ENCODE measurements around the gene KIF3A. TPM values are rescaled to one million over a fixed set of nuclear protein-coding genes. Genes with fewer than 3 reads are reported as not detected.

The KIF3A gene
- polyA plus RNA-seq, 1 of the 3 experiments (the other 2 are of a cell fraction), result 5.1 TPM

DNA sequence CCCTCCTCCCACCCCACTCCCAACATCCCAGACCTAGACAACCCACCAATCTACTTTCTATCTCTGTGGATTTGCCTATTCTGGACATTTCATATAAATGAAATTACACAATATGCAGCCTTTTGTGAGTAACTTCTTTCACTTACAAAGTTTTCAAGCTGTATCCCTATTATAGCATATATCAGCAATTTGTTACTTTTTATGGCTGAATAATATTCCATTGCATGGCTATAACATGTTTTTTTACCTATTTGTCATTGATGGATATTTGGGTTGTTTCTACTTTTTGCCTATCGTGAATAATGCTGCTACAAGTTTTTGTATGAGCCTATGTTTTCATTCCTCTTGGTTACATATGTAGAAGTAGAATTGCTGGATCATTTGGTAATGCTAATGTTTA, 1.9 kb upstream of the KIF3A start:
- H3K27me3 ChIP-seq (ENCODE audit: insufficient read depth), result no peaks in the 10 kb centered on the region
- no peaks in the 10 kb centered on the region for H3K9me2 ChIP-seq
- no peak overlapping the region for H3K4me2 ChIP-seq
- no peaks in the 10 kb centered on the region for H3K9me3 ChIP-seq
- TF ChIP-seq NFIC (IDR thresholded peaks at IDR 0.05; ENCODE audit: borderline replicate concordance) (no peak), RAD21 (IDR thresholded peaks at IDR 0.05; ENCODE audit: low read length) (no peak)
- ChIA-PET CTCF (interaction anchor here (1.2 to 1.8 kb wide), 2 partner anchors 15 to 74 kb away, joined by 3 to 7 read pairs; partner anchors contain the start of gene SOWAHA), POLR2A (no interaction called here)
- H2AFZ ChIP-seq (ENCODE audit: low read depth), result no peak overlapping the region
- no peak overlapping the region for H3K9ac ChIP-seq
- H4K20me1 ChIP-seq (ENCODE audit: insufficient read depth), result peaks cover 5% of the 10 kb centered on the region
- no peak overlapping the region for H3K27ac ChIP-seq (ENCODE audit: low read depth in 2 of 2, low read length in 1 of 2)
- H3F3A ChIP-seq (replicated peaks; ENCODE audit: insufficient read depth), result no peaks in the 10 kb centered on the region
- H3K36me3 ChIP-seq (replicated peaks in 1 of 2; ENCODE audit: control insufficient read depth in 1 of 2, insufficient read depth in 2 of 2, low read length in 1 of 2), result no peaks in the 10 kb centered on the region
- no peak overlapping the region for H3K4me3 ChIP-seq (ENCODE audit: low read depth in 2 of 2, low read length in 1 of 2)
- H3K4me1 ChIP-seq (ENCODE audit: control insufficient read depth in 1 of 2, insufficient read depth in 2 of 2, low read depth in 1 of 2, low read length in 1 of 2), result peaks cover 3 to 6% of the 10 kb centered on the region in 2 experiments; a peak in 2 of 4 replicates
- WGBS (ENCODE audit: low lambda C conversion rate), result 56% methylated on average over 1 of the region's 1 CpG
- H3K79me2 ChIP-seq (ENCODE audit: insufficient read depth), result peaks cover 30% of the 10 kb centered on the region; the same call in 1 of the 2 replicates
- DNase-seq, result no peak

DNA sequence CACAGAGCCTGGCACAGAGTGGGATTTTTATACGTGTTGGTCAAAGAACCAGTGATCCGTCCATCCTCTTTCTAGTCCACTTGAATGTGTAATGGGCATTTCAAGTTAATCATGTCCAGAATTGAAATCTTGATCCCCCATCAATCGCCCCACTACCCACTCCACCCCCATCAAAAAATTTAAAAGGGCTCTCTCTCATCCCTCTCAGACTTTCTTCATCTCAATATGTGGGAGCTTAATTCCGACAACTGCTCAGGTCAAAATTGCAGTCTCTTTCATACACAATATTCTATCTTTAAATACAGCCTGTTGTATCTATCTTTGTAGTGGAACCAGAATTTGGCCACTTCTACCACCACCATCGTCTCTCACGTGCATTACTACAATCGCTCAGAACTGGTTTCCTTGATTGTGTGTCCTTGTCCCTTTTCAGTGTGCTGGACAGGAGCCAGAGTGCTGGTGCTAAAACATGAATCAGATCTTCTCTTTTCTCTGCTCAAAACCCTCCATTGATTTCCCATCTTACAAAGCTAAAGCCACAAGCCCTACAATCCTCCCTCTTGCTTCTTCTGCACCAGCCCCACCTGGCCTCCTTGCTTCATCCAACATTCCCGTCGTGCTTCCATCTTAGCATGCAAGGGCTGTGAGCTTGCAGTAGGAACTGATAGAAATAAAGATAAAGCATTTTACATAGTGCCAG, 786 bp upstream of the KIF3A start:
- TF ChIP-seq GATA2 (CRISPR knock-in tag; IDR thresholded peaks at IDR 0.05) (no peak), TAF1 (IDR thresholded peaks at IDR 0.05; ENCODE audit: borderline replicate concordance, low read depth, low read length) (no peak), FOXM1 (IDR thresholded peaks at IDR 0.05; ENCODE audit: low read depth) (no peak), SMC3 (IDR thresholded peaks at IDR 0.05; ENCODE audit: low read depth, low read length) (no peak), FOXJ3 (CRISPR knock-in tag; IDR thresholded peaks at IDR 0.05) (no peak), MXI1 (IDR thresholded peaks at IDR 0.05; ENCODE audit: low read depth, low read length) (no peak), NFIC (IDR thresholded peaks at IDR 0.05; ENCODE audit: borderline replicate concordance) (no peak), POLR2AphosphoS5 (IDR thresholded peaks at IDR 0.05; ENCODE audit: low read depth, low read length) (no peak), TEAD4 (IDR thresholded peaks at IDR 0.05; ENCODE audit: borderline replicate concordance, insufficient read depth) (no peak), RFX5 (IDR thresholded peaks at IDR 0.05; ENCODE audit: low read length) (no peak)
- TF ChIP-seq, protein P1, sequence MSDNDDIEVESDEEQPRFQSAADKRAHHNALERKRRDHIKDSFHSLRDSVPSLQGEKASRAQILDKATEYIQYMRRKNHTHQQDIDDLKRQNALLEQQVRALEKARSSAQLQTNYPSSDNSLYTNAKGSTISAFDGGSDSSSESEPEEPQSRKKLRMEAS (IDR thresholded peaks at IDR 0.05; ENCODE audit: low read depth), result no peak
- TF ChIP-seq, protein P2, sequence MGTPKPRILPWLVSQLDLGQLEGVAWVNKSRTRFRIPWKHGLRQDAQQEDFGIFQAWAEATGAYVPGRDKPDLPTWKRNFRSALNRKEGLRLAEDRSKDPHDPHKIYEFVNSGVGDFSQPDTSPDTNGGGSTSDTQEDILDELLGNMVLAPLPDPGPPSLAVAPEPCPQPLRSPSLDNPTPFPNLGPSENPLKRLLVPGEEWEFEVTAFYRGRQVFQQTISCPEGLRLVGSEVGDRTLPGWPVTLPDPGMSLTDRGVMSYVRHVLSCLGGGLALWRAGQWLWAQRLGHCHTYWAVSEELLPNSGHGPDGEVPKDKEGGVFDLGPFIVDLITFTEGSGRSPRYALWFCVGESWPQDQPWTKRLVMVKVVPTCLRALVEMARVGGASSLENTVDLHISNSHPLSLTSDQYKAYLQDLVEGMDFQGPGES (IDR thresholded peaks at IDR 0.05; ENCODE audit: low read depth, low read length), result no peak
- Histone ChIP-seq H3K36me3 (replicated peaks in 1 of 2; ENCODE audit: control insufficient read depth in 1 of 2, insufficient read depth in 2 of 2, low read length in 1 of 2) (peaks cover 3 to 6% of the 10 kb centered on the region in 2 experiments), H3F3A (replicated peaks; ENCODE audit: insufficient read depth) (no peaks in the 10 kb centered on the region), H3K4me2 (peak overlapping the region; percentile 89), H3K9ac (no peak overlapping the region), H2AFZ (ENCODE audit: low read depth) (peak overlapping the region; percentile 89), H3K79me2 (ENCODE audit: insufficient read depth) (peaks cover 37% of the 10 kb centered on the region; the same call in 1 of the 2 replicates), H3K27me3 (ENCODE audit: insufficient read depth) (no peaks in the 10 kb centered on the region), H3K9me3 (no peaks in the 10 kb centered on the region), H3K27ac (ENCODE audit: low read depth in 2 of 2, low read length in 1 of 2) (peak overlapping the region in 1 of 2 experiments; percentile 54; a peak in 1 of 4 replicates), H4K20me1 (ENCODE audit: insufficient read depth) (peaks cover 5% of the 10 kb centered on the region), H3K9me2 (no peaks in the 10 kb centered on the region), H3K4me1 (ENCODE audit: control insufficient read depth in 1 of 2, insufficient read depth in 2 of 2, low read depth in 1 of 2, low read length in 1 of 2) (peaks cover 3 to 6% of the 10 kb centered on the region in 2 experiments; a peak in 2 of 4 replicates), H3K4me3 (ENCODE audit: low read depth in 2 of 2, low read length in 1 of 2) (peak overlapping the region; percentile 88 to 89)
- ChIA-PET CTCF (interaction anchor here (0.6 to 1.8 kb wide), 12 partner anchors 8 to 237 kb away, joined by 3 to 7 read pairs (median 3); partner anchors contain the start of genes CCNI2, GDF9, SOWAHA and UQCRQ), POLR2A (interaction anchor here (1.1 kb wide), 1 partner anchor 20 kb away, joined by 4 read pairs; no protein-coding TSS in a partner anchor)
- DNase-seq, result no peak
- WGBS (ENCODE audit: low lambda C conversion rate), result 75% methylated on average over 9 of the region's 9 CpGs

Data from SK-N-SH (cell line).